ENCODE data around the gene RPL7A. TPM values are rescaled to one million over a fixed set of nuclear protein-coding genes. Genes with fewer than 3 reads are reported as not detected.

RPL7A gene
- total RNA-seq, 4 donors from 2014 or later: 1,813 to 2,244 (median 1,961) TPM

DNA sequence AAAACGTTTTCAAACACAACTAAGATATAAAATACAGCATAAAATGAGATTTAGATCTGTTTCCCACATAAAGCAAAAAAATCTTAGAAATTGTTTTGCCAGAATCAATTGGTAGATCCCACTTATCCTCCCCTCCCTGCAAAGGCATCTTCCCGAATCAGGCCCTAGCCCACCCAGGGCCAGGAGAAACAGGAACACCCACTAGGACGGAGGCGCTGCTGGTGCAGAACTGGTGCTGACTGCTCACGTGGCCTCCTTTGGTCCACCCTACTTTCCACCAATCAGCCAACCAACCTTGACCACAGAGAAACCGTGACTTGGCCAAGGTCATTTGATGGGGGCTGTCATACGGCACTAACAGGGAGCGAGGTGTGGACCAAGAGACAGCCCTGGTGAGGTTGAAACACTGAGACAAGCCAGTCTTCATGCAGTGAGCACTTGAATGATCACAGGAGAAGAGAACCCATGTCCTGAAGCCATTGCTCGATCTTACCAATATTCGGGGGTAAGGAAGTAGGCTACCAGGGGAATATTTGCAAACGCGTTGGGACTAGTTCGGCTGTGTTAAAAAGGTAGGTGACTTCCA, 13.6 kb downstream of the RPL7A start:
- ATAC-seq (ENCODE audit: low FRiP score): no peak

DNA sequence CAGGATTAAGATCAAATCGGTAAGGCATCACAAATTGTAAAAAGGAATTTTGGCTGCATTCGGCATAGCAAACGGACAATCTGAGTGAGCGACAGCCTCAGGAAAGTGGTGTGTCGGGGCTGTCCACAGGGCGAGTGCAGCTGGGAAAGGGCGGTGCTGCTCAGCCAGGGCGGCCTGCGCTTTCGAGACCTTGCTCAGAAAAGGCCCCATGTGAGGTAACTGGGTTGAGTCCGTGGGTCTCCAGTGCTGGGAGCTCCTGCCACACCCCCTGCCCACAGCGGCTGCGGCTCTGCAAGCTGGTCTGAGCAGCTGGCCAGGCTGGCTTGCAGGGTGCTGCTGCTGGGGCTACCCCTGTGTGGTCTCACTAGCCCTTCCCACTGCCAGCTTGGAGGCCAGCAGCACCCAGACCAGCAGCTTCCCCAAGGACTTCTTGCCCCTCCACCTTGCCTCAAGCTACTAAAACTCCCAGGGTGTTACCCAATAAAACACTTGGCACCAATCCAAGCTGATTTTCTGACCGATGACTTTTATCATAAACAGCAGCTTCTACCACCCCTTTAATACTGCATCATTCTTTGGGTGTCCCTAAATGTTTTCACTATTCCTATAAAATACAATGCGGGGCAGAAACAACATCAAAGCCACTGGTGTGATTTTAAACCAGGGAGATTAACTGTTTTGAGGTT, 14.5 kb downstream of the RPL7A start:
- TF ChIP-seq, protein P1, sequence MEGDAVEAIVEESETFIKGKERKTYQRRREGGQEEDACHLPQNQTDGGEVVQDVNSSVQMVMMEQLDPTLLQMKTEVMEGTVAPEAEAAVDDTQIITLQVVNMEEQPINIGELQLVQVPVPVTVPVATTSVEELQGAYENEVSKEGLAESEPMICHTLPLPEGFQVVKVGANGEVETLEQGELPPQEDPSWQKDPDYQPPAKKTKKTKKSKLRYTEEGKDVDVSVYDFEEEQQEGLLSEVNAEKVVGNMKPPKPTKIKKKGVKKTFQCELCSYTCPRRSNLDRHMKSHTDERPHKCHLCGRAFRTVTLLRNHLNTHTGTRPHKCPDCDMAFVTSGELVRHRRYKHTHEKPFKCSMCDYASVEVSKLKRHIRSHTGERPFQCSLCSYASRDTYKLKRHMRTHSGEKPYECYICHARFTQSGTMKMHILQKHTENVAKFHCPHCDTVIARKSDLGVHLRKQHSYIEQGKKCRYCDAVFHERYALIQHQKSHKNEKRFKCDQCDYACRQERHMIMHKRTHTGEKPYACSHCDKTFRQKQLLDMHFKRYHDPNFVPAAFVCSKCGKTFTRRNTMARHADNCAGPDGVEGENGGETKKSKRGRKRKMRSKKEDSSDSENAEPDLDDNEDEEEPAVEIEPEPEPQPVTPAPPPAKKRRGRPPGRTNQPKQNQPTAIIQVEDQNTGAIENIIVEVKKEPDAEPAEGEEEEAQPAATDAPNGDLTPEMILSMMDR (IDR thresholded peaks at IDR 0.05): no peak
- no peak for ATAC-seq (ENCODE audit: low FRiP score)
- DNase-seq (ENCODE audit: low spot score): no peak

More for the DNA sequence above, 13.6 kb downstream of the RPL7A start:
- no peak for DNase-seq (ENCODE audit: low spot score)
- TF ChIP-seq, protein P1 (IDR thresholded peaks at IDR 0.05): no peak

DNA sequence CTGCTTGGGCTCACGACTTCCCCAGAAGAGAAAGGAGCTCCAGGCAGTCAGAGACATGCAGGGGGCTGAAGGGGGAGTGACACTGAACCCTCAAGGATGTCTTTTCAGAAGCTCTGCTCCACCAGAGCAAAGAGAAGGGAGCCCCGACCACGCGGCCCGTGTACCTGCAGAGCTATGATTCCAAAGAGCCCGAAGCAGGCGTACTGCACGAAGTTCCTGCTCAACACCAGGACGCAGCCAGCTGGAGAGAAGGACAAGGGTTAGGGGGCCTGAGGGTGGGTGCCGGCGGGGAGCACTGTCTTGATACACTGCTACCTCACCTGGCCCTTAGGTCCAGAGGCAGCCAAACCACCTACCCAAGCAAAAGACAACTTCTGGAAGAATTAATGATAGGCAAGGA, 18.4 kb downstream of the RPL7A start:
- DNase-seq (ENCODE audit: low spot score) (no peak), ATAC-seq (ENCODE audit: low FRiP score) (no peak)
- TF ChIP-seq, protein P1 (IDR thresholded peaks at IDR 0.05): no peak

DNA sequence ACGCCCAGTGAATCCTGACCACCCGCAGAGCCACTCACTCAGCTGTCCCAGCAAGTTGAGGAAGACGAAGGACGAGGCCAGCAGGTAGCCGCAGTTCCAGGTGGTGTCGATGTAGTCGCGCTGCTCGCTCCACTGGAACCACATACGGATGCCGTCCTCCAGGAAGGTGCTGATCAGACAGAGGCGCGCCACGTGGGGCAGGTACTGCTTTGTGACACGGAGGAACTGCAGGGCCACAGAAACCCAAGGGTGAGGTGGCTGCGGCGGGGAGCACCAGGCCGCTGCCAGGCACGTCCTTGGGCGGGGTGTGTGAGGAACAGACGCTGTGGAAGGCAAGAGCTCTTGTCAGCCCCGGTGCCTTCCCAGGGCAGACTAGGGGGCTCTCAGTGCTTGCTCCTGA, 19.2 kb downstream of the RPL7A start:
- ATAC-seq (ENCODE audit: low FRiP score): no peak
- TF ChIP-seq, protein P1 (IDR thresholded peaks at IDR 0.05): no peak
- no peak for DNase-seq (ENCODE audit: low spot score)

DNA sequence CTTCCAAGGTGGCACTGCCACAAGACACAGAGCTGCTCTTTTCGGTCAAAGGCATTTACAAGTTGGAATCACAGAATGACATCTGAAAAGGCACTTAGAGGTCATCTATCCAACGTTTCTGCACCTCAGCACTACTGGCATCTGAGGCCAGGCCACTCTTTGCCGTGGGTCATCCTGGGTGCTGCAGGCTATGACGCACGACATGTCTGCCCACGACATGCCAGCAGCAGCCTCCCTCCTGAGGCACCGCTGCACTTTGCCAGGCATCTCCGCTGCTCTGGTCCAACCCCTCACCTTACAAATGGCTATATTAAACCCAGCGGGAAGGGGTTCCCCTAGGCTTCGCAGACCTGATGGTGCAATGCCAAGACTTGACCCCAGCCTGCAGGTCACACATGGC, 19.8 kb downstream of the RPL7A start:
- no peak for DNase-seq (ENCODE audit: low spot score)
- no peak for ATAC-seq (ENCODE audit: low FRiP score)
- TF ChIP-seq, protein P1 (IDR thresholded peaks at IDR 0.05): no peak

DNA sequence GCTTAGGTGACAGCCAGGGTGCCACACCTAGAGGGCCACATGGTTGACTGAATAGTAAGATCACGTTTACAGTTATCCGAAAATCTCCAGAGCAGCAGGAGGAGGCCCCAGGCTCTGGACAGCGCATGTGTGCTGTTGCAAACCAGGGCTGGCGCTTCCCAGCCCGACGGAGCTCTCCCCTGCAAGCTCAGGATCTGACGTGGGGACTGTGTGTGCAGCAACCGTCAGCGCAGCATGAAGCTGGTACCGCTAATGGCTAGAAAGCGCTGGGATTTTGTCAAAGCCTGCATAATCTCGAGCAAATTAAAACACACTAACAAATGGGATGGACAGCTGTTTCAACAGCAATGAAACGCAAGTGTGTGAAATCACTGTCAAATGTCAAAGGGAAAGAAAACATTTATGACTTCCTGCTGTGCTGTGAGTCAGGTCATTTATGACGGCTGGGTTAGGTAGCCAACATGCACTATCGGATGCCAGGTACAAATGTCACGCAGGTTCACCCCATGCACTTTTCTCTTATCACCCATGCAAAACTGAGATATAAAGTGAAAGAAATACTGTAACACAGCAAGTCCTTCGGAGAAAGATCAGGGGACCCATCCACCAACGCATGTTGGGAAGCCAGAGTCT, 20.3 kb downstream of the RPL7A start:
- ATAC-seq (ENCODE audit: low FRiP score) (no peak), DNase-seq (ENCODE audit: low spot score) (no peak)
- TF ChIP-seq, protein P1 (IDR thresholded peaks at IDR 0.05): no peak
